Endothelial cell of umbilical vein (primary cell): ENCODE data around the gene APOC1. TPM values are rescaled to one million over a fixed set of nuclear protein-coding genes. Genes with fewer than 3 reads are reported as not detected.

Source experiments
- BruUV-seq: library from RNA; stranded (reverse); fragments of 400-500 nt; replicated peaks from 2 replicates; lab custom pipeline; 2021; lab: Mats Ljungman, UMichigan
- CTCF ChIA-PET: fragments of 300-600, 350-600 bp; sonication (Branson Sonifier 250); formaldehyde crosslinking; loops from one replicate; lab custom pipeline; 2021; ENCODE audit warnings: antibody characterized with exemption, inconsistent platforms; lab: Charles Lee
- POLR2A ChIA-PET: fragments of 300-600, 350-600 bp; sonication (Branson Sonifier 250); formaldehyde crosslinking; loops from one replicate; lab custom pipeline; 2021; ENCODE audit warnings: antibody characterized with exemption, inconsistent platforms; lab: Charles Lee
- DNase-seq: peaks from one replicate; pipeline ENCODE4 v3.0.0-alpha.2; 2011; ENCODE audit warnings: low read depth, low spot score
- FAIRE-seq: peaks from 2 replicates; lab custom pipeline; 2011; peaks lifted over from hg19 to GRCh38; lab: Jason Lieb, UNC
- H2AFZ ChIP-seq: 2 replicates; pipeline ENCODE4 v1.6.0; 2012; ENCODE audit warnings: low read depth, low read length, control low read depth, inconsistent platforms
- H3K27ac ChIP-seq: 2 replicates; pipeline ENCODE4 v1.5.1; 2011; ENCODE audit warnings: low read depth, mild to moderate bottlenecking, control low read depth, low read length, moderate library complexity; ENCODE audit not compliant: insufficient read depth
- H3K27me3 ChIP-seq, 2 experiments: 2 replicates each; pipeline versions ENCODE4 v1.6.0 to v1.6.1; 2011; ENCODE audit warnings: low read length in 2 of 2, mixed read lengths in 1 of 2; ENCODE audit not compliant: control insufficient read depth in 2 of 2, insufficient read depth in 2 of 2
- H3K36me3 ChIP-seq, 2 experiments: 2 replicates in 1 of 2; 3 replicates in 1 of 2; pipeline ENCODE4 v1.5.1; 2011; ENCODE audit warnings: low read length in 2 of 2, mild to moderate bottlenecking in 1 of 2, moderate library complexity in 1 of 2; ENCODE audit not compliant: control insufficient read depth in 2 of 2, insufficient read depth in 2 of 2; ENCODE audit errors: extremely low read depth in 1 of 2
- H3K4me1 ChIP-seq: 3 replicates; pipeline ENCODE4 v1.5.1; 2011; ENCODE audit warnings: mild to moderate bottlenecking, low read length; ENCODE audit not compliant: control insufficient read depth, insufficient read depth; ENCODE audit errors: extremely low read depth
- H3K4me2 ChIP-seq: 2 replicates; pipeline ENCODE4 v1.6.1; 2011; ENCODE audit warnings: low read length, control low read depth, mixed read lengths; ENCODE audit not compliant: insufficient read depth
- H3K4me3 ChIP-seq, 3 experiments: fragments of 200-600 bp in 1 of 3; sonication (generic), shearing (Covaris generic) in 1 of 3; replicated peaks in 1 of 3; 2 replicates each; pipeline ENCODE4 v1.5.1; 2011 to 2016; ENCODE audit warnings: control low read depth in 3 of 3, low read length in 3 of 3, mild to moderate bottlenecking in 2 of 3, inconsistent platforms in 1 of 3, low read depth in 1 of 3, moderate library complexity in 1 of 3; ENCODE audit not compliant: insufficient read depth in 1 of 3
- H3K79me2 ChIP-seq: 2 replicates; pipeline ENCODE4 v1.6.0; 2012; ENCODE audit warnings: low read length, inconsistent platforms; ENCODE audit not compliant: control insufficient read depth, insufficient read depth
- H3K9ac ChIP-seq: replicated peaks from 2 replicates; pipeline ENCODE3; 2011; ENCODE audit warnings: low read length, control low read depth; ENCODE audit not compliant: insufficient read depth; ENCODE audit errors: extremely low read depth
- H3K9me1 ChIP-seq: replicated peaks from 3 replicates; pipeline ENCODE4 v1.6.0; 2011; ENCODE audit warnings: mild to moderate bottlenecking, low read length; ENCODE audit not compliant: control insufficient read depth, insufficient read depth; ENCODE audit errors: extremely low read depth
- H3K9me3 ChIP-seq: replicated peaks from 2 replicates; pipeline ENCODE4 v1.5.1; 2012; ENCODE audit warnings: low read length, inconsistent platforms; ENCODE audit not compliant: control insufficient read depth, insufficient read depth
- H4K20me1 ChIP-seq: replicated peaks from 2 replicates; pipeline ENCODE3; 2011; ENCODE audit warnings: mild to moderate bottlenecking, low read length; ENCODE audit not compliant: control insufficient read depth, insufficient read depth; ENCODE audit errors: extremely low read depth
- EZH2 ChIP-seq: IDR thresholded peaks from 2 replicates; pipeline ENCODE4 v1.6.1; 2012; ENCODE audit warnings: borderline replicate concordance, low read depth, mild to moderate bottlenecking, moderate library complexity, low read length, inconsistent platforms; ENCODE audit not compliant: severe bottlenecking
- FOS ChIP-seq: IDR thresholded peaks from 2 replicates; pipeline ENCODE4 v1.6.1; 2011; ENCODE audit warnings: mild to moderate bottlenecking, low read length, moderate library complexity, borderline replicate concordance; ENCODE audit not compliant: insufficient read depth
- GATA2 ChIP-seq: IDR thresholded peaks from 2 replicates; pipeline ENCODE4 v1.7.0; 2011; ENCODE audit warnings: low read depth, mild to moderate bottlenecking, moderate library complexity, mixed read lengths, low read length; ENCODE audit not compliant: insufficient read length, insufficient read depth
- JUN ChIP-seq: IDR thresholded peaks from 2 replicates; pipeline ENCODE4 v1.6.1; 2011; ENCODE audit warnings: borderline replicate concordance, low read depth; ENCODE audit not compliant: insufficient read length, insufficient read depth
- MYC ChIP-seq: IDR thresholded peaks from one replicate; pipeline ENCODE4 v1.6.1; 2011; ENCODE audit warnings: mild to moderate bottlenecking, low read depth, low read length
- POLR2A ChIP-seq: IDR thresholded peaks from 2 replicates; pipeline ENCODE4 v1.6.1; 2012; ENCODE audit warnings: low read depth, mild to moderate bottlenecking, control low read depth, low read length
- POLR2AphosphoS5 ChIP-seq: IDR thresholded peaks from 2 replicates; pipeline ENCODE4 v1.6.1; 2012; ENCODE audit warnings: low read depth, mild to moderate bottlenecking, control low read depth, low read length, moderate library complexity; ENCODE audit not compliant: insufficient read depth
- dilution Hi-C: fragments of 300-500 bp; cut with MboI; formaldehyde crosslinking; loops from one replicate; pipeline ENCODE4 v1.15.0; 2019; ENCODE audit warnings: low sequenced_read_pairs; ENCODE audit not compliant: extremely low pct_ligation_motif_present
- intact Hi-C: fragments of 100-400 bp; cut with micrococcal nuclease; formaldehyde crosslinking; loops from one replicate; pipeline ENCODE4 v1.10.0; 2022
- polyA plus RNA-seq, 4 experiments: library from polyadenylated mRNA; depleted of rRNA in 3 of 4; stranded (reverse) in 3 of 4; unstranded in 1 of 4; fragments of >200 nt; gene quantifications; 2 replicates each; pipeline versions ENCODE4 v1.2.1 to v1.2.3, GENCODE V29; 2011 to 2012; ENCODE audit warnings: missing spikeins in 1 of 4
- total RNA-seq: library from RNA; stranded (reverse); gene quantifications from 2 replicates; pipeline ENCODE4 v1.2.3, GENCODE V29; 2021
- TF ChIP-seq, protein P1 (sequence below), 2 donors: IDR thresholded peaks; 1 replicate in 1 of 2; 2 replicates in 1 of 2; pipeline ENCODE4 v1.5.1; 2011; ENCODE audit warnings: low read length in 2 of 2, mild to moderate bottlenecking in 2 of 2, moderate library complexity in 2 of 2, control low read depth in 1 of 2, inconsistent platforms in 1 of 2, low read depth in 1 of 2; ENCODE audit not compliant: insufficient read depth in 1 of 2; ENCODE audit errors: extremely low read depth in 1 of 2
- TF ChIP-seq, protein P2 (sequence below): IDR thresholded peaks from 2 replicates; pipeline ENCODE4 v1.6.1; 2011; ENCODE audit not compliant: insufficient read depth, insufficient read length

Gene APOC1
- total and polyA plus RNA-seq, 2 donors (not counting 3 experiments of a cell fraction or from before 2014, with no cell fraction given): 5.0 to 18.5 TPM

DNA sequence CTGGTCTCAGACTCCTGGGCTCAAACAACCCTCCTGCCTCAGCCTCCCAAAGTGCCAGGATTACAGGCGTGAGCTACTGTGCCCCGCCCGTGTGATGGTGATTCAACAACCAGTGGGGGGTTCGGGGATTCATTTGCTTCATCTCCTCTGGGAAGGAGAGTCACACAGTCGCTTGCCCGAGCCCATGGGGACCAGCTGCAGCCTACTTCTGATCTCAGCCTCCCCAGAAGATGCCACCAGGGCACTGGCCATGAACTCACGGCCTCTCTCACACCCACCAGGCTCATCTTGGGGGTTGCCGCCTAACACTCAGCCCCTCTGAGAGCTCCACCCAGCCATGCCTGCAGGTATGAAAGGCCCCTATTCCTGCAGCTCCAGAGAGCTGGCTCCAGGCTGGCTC, 16.6 kb upstream of the APOC1 start:
- Histone ChIP-seq H3K27me3 (no peaks in the 10 kb centered on the region), H2AFZ (no peak overlapping the region), H3K9me1 (no peaks in the 10 kb centered on the region), H3K27ac (no peak overlapping the region), H3K4me3 (no peak overlapping the region), H3K36me3 (peaks cover 9 to 41% of the 10 kb centered on the region in 2 experiments), H4K20me1 (no peaks in the 10 kb centered on the region), H3K4me1 (no peaks in the 10 kb centered on the region), H3K79me2 (peaks cover 18% of the 10 kb centered on the region), H3K9ac (no peak overlapping the region), H3K9me3 (no peaks in the 10 kb centered on the region), H3K4me2 (no peak overlapping the region)
- CTCF ChIA-PET: interaction anchor here (0.6 to 1.5 kb wide), 2 partner anchors 13 to 91 kb away, joined by 3 to 4 read pairs; no protein-coding TSS in a partner anchor
- no peak for DNase-seq
- no peak for FAIRE-seq
- intact Hi-C loops: no loop called here
- POLR2A ChIA-PET: no interaction called here
- TF ChIP-seq, protein P1, sequence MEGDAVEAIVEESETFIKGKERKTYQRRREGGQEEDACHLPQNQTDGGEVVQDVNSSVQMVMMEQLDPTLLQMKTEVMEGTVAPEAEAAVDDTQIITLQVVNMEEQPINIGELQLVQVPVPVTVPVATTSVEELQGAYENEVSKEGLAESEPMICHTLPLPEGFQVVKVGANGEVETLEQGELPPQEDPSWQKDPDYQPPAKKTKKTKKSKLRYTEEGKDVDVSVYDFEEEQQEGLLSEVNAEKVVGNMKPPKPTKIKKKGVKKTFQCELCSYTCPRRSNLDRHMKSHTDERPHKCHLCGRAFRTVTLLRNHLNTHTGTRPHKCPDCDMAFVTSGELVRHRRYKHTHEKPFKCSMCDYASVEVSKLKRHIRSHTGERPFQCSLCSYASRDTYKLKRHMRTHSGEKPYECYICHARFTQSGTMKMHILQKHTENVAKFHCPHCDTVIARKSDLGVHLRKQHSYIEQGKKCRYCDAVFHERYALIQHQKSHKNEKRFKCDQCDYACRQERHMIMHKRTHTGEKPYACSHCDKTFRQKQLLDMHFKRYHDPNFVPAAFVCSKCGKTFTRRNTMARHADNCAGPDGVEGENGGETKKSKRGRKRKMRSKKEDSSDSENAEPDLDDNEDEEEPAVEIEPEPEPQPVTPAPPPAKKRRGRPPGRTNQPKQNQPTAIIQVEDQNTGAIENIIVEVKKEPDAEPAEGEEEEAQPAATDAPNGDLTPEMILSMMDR (IDR thresholded peaks at IDR 0.05; ENCODE audit: extremely low read depth in 1 of 2, insufficient read depth in 1 of 2, low read depth in 1 of 2, low read length in 2 of 2): no peak
- TF ChIP-seq FOS (no peak), MYC (no peak), EZH2 (no peak), POLR2AphosphoS5 (no peak), JUN (no peak), GATA2 (no peak), POLR2A (no peak)
- TF ChIP-seq, protein P2, sequence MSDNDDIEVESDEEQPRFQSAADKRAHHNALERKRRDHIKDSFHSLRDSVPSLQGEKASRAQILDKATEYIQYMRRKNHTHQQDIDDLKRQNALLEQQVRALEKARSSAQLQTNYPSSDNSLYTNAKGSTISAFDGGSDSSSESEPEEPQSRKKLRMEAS: no peak
- dilution Hi-C loops: no loop called here
- BruUV-seq: no TSS peak
